Stomach (tissue), 4 donors: ENCODE results near the gene NSD1.

Source experiments
- EP300 ChIP-seq: sonication (generic); formaldehyde crosslinking; IDR thresholded peaks from one replicate; pipeline ENCODE4 v1.6.1; 2017; ENCODE audit warnings: antibody characterized with exemption
- TF ChIP-seq, protein P1 (sequence below), 7 experiments: fragments of 450-650 bp in 4 of 7; fragments of 200-600 bp in 3 of 7; sonication (generic) in 3 of 7; IDR thresholded peaks; one replicate each; pipeline ENCODE4 v1.5.1; 2016 to 2019; ENCODE audit warnings: antibody characterized with exemption in 7 of 7, control low read depth in 2 of 7, mild to moderate bottlenecking in 1 of 7

DNA sequence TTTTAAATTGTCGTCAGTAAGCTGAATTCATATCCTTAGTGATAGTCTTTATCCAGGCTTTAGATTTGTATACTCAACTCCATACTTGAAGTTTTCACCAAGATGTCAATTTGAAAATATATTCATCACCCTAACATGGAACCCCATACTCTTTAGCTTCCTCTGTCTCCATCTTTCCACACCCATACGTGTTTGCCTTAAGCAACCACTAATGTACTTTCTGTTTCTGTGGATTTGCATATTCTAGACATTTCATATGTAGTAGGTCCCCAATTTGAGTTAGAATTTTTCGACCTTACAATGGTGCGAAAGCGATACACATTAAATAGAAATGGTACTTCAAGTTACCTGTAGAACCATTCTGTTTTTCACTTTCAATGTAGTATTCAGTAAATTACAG lies 65.2 kb downstream of the NSD1 start:
- TF ChIP-seq EP300, result no peak
- TF ChIP-seq, protein P1, sequence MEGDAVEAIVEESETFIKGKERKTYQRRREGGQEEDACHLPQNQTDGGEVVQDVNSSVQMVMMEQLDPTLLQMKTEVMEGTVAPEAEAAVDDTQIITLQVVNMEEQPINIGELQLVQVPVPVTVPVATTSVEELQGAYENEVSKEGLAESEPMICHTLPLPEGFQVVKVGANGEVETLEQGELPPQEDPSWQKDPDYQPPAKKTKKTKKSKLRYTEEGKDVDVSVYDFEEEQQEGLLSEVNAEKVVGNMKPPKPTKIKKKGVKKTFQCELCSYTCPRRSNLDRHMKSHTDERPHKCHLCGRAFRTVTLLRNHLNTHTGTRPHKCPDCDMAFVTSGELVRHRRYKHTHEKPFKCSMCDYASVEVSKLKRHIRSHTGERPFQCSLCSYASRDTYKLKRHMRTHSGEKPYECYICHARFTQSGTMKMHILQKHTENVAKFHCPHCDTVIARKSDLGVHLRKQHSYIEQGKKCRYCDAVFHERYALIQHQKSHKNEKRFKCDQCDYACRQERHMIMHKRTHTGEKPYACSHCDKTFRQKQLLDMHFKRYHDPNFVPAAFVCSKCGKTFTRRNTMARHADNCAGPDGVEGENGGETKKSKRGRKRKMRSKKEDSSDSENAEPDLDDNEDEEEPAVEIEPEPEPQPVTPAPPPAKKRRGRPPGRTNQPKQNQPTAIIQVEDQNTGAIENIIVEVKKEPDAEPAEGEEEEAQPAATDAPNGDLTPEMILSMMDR (IDR thresholded peaks at IDR 0.05), result no peak
